Measurements from ENCODE around the gene C10orf95.

DNA sequence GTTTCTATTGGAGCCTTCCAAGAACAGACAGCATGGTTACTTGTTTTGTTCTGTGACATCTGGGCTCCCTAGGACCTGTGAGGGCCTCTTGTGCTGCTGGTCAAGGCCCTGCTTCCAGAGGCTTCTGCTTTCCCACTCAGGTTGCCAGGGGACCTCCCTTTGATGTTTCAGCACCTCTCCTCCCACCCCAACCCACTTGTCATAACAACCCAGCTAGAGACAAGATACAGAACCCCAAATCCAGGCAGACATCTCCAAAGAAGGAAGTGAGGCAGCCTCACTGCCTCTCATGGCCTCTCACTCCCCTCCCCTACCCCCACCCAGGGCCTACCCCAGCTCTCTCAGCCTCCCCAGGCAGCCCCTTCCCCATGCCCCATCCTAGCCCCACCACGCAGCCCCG is 44.5 kb downstream of the C10orf95 start:
- TF ChIP-seq, protein P1, sequence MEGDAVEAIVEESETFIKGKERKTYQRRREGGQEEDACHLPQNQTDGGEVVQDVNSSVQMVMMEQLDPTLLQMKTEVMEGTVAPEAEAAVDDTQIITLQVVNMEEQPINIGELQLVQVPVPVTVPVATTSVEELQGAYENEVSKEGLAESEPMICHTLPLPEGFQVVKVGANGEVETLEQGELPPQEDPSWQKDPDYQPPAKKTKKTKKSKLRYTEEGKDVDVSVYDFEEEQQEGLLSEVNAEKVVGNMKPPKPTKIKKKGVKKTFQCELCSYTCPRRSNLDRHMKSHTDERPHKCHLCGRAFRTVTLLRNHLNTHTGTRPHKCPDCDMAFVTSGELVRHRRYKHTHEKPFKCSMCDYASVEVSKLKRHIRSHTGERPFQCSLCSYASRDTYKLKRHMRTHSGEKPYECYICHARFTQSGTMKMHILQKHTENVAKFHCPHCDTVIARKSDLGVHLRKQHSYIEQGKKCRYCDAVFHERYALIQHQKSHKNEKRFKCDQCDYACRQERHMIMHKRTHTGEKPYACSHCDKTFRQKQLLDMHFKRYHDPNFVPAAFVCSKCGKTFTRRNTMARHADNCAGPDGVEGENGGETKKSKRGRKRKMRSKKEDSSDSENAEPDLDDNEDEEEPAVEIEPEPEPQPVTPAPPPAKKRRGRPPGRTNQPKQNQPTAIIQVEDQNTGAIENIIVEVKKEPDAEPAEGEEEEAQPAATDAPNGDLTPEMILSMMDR (IDR thresholded peaks at IDR 0.05): no peak
- TF ChIP-seq EZH2 (IDR thresholded peaks at IDR 0.05): no peak

All from neural progenitor cell (in vitro differentiated cells).